Mucosa of rectum (tissue), 2 donors: ENCODE measurements around the gene UCHL1.
"Not testable (repeated sequence)": the region's sequence is repeated elsewhere in the genome, so short reads cannot be mapped to it uniquely, and the experiment has no call there.

ENCODE experiments used
- H3K27ac ChIP-seq, 2 donors: one replicate each; pipeline ENCODE4 v1.7.0; 2013; ENCODE audit warnings: inconsistent platforms in 2 of 2, low read depth in 2 of 2, low read length in 2 of 2
- H3K27me3 ChIP-seq, 2 donors: one replicate each; pipeline ENCODE4 v1.7.0; 2013; ENCODE audit warnings: low read length in 2 of 2; ENCODE audit not compliant: control insufficient read depth in 2 of 2, insufficient read depth in 2 of 2
- H3K36me3 ChIP-seq, 2 donors: one replicate each; pipeline ENCODE4 v1.7.0; 2013; ENCODE audit warnings: low read length in 2 of 2; ENCODE audit not compliant: control insufficient read depth in 2 of 2, insufficient read depth in 2 of 2
- H3K4me1 ChIP-seq, 2 donors: one replicate each; pipeline ENCODE4 v1.7.0; 2013; ENCODE audit warnings: low read length in 2 of 2, mild to moderate bottlenecking in 1 of 2; ENCODE audit not compliant: control insufficient read depth in 2 of 2, insufficient read depth in 2 of 2
- H3K4me3 ChIP-seq, 2 donors: one replicate each; pipeline ENCODE4 v1.7.0; 2013; ENCODE audit warnings: low read length in 2 of 2
- H3K9ac ChIP-seq, 2 donors: one replicate each; pipeline ENCODE4 v1.7.0; 2013; ENCODE audit warnings: low read length in 2 of 2, low read depth in 1 of 2, mild to moderate bottlenecking in 1 of 2
- H3K9me3 ChIP-seq, 2 donors: one replicate each; pipeline ENCODE4 v1.7.0; 2013; ENCODE audit warnings: low read length in 2 of 2; ENCODE audit not compliant: control insufficient read depth in 2 of 2
- donor health status: healthy.
- donor health status: Normal muscosa, but diverticular disease.

The UCHL1 gene

DNA sequence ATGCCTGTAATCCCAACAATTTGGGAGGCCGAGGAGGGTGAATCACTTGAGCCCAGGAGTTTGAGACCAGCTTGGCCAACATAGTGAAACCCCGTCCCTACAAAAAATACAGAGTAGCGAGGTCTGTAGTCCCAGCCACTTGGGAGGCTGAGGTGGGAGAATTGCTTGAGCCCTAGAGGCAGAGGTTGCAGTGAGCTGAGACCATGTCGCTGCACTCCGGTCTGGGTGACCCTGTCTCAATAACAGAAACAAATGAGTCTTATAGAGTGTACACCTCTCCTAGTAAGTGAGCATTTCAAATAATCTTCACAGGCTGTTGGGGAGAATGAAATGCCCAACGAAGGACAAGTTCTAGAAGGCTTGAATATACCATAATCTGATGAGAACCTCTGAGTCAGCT lies 5.5 kb downstream of the UCHL1 start:
- Histone ChIP-seq H3K9ac (no peak overlapping the region), H3K4me1 (peaks cover 0 to 6% of the 10 kb centered on the region in 2 donors), H3K27me3 (peaks cover 18% of the 10 kb centered on the region in 2 donors), H3K27ac (no peak overlapping the region), H3K36me3 (no peaks in the 10 kb centered on the region), H3K9me3 (no peaks in the 10 kb centered on the region), H3K4me3 (no peak overlapping the region)

DNA sequence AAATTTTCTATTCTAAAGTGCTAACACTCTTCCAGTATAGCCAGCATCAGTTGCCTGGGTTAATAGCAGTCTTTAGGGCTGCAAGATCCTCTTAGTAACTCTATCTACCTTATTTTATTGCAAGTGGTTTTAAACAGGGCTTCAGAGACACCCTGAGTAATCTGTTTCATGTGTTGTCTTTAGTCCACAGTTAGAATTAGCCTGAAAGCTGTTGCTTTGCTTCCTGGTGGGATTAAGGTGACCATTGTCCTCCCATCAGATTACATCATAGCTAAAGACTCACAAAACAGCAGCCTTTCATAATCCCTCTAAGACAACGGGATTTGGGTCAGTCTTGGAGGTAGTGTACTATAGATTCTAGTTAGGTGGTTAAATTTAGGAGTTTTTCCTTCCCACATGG lies 7.5 kb downstream of the UCHL1 start:
- peaks cover 4 to 6% of the 10 kb centered on the region in 2 donors for H3K27me3 ChIP-seq
- no peaks in the 10 kb centered on the region for H3K4me1 ChIP-seq
- no peaks in the 10 kb centered on the region for H3K36me3 ChIP-seq
- H3K4me3 ChIP-seq = no peak overlapping the region
- H3K9me3 ChIP-seq = no peaks in the 10 kb centered on the region
- H3K27ac ChIP-seq = no peak overlapping the region
- no peak overlapping the region for H3K9ac ChIP-seq

DNA sequence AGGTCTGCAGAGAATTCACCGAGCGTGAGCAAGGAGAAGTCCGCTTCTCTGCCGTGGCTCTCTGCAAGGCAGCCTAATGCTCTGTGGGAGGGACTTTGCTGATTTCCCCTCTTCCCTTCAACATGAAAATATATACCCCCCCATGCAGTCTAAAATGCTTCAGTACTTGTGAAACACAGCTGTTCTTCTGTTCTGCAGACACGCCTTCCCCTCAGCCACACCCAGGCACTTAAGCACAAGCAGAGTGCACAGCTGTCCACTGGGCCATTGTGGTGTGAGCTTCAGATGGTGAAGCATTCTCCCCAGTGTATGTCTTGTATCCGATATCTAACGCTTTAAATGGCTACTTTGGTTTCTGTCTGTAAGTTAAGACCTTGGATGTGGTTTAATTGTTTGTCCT lies 11.3 kb downstream of the UCHL1 start:
- peaks cover 0 to 4% of the 10 kb centered on the region in 2 donors for H3K27me3 ChIP-seq
- H3K9ac ChIP-seq = no peak overlapping the region
- no peaks in the 10 kb centered on the region for H3K4me1 ChIP-seq
- no peak overlapping the region for H3K4me3 ChIP-seq
- no peaks in the 10 kb centered on the region for H3K9me3 ChIP-seq
- H3K36me3 ChIP-seq = no peaks in the 10 kb centered on the region
- H3K27ac ChIP-seq = no peak overlapping the region

DNA sequence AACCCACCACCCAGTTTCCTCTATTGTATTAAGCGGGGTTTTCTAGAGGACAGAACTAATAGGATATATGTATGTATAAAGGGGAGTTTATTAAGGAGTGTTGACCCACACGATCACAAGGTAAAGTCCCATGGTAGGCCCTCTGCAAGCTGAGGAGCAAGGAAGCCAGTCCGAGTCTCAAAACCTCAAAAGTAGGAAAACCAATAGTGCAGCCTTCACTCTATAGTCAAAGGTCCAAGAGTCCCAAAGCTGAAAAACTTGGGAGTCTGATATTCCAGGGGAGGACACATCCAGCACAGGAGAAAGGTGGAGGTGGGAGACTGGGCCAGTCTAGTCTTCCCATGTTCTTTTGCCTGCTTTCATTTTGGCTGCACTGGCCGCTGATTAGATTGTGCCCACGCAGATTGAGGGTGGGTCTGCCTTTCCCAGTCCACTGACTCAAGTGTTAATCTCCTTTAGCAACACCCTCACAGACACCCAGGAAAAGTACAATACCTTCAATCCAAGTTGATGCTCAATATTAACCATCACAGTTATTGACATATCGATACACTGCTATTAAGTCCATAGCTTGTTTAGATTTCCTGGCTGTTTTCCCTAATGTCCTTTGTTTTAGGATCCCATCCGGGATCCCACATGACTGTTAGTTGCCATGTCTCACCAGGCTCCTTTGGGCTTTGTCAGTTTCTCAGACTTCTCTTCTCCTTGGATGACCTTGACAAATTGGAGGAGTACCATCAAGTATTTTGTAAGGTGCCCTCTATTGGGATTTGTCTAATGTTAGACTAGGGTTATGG lies 12.2 kb downstream of the UCHL1 start:
- Histone ChIP-seq H3K27me3 (no peaks in the 10 kb centered on the region), H3K4me1 (no peaks in the 10 kb centered on the region), H3K9me3 (no peaks in the 10 kb centered on the region)

DNA sequence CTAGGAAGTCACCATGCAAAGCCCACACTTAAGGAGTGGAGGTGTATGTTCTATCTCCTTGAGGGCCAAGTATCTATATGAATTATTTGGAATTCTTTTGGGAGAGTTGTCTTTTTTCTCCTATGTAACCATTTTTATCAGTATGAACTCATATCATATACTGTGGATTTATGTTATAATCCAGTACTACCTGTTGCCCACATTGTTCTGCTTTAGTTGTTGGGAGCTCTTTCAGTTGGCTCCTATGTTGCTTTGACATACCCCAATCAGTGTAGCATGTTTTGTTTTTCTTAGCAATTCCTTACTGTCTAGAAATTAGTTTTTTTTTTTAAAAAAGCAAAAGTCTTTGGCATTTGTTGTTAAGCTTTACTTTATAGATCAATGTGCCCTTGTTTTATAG lies 13.0 kb downstream of the UCHL1 start:
- H3K27me3 ChIP-seq = no peaks in the 10 kb centered on the region
- H3K27ac ChIP-seq = no peak overlapping the region
- H3K9ac ChIP-seq = no peak overlapping the region
- H3K9me3 ChIP-seq = no peaks in the 10 kb centered on the region
- no peaks in the 10 kb centered on the region for H3K36me3 ChIP-seq
- H3K4me1 ChIP-seq = no peaks in the 10 kb centered on the region
- H3K4me3 ChIP-seq = no peak overlapping the region

More for the DNA sequence above, 12.2 kb downstream of the UCHL1 start:
- Histone ChIP-seq H3K4me3 (no peak overlapping the region), H3K9ac (no peak overlapping the region), H3K27ac (no peak overlapping the region), H3K36me3 (no peaks in the 10 kb centered on the region)

GRCh38 chr4:41275931-41276330 lies 19.2 kb downstream of the UCHL1 start:
- H3K9ac ChIP-seq, H3K36me3 ChIP-seq, H3K27ac ChIP-seq, H3K27me3 ChIP-seq, H3K9me3 ChIP-seq, H3K4me3 ChIP-seq, H3K4me1 ChIP-seq: not testable (repeated sequence)

GRCh38 chr4:41280010-41280409 lies 23.3 kb downstream of the UCHL1 start:
- Histone ChIP-seq H3K4me1 (no peaks in the 10 kb centered on the region), H3K4me3 (no peak overlapping the region), H3K27me3 (peaks cover 0 to 3% of the 10 kb centered on the region in 2 donors), H3K36me3 (no peaks in the 10 kb centered on the region), H3K9ac (no peak overlapping the region), H3K27ac (no peak overlapping the region), H3K9me3 (no peaks in the 10 kb centered on the region)

- Histone ChIP-seq H3K36me3 (no peaks in the 10 kb centered on the region), H3K4me3 (no peak overlapping the region), H3K27ac (no peak overlapping the region), H3K9ac (no peak overlapping the region), H3K9me3 (no peaks in the 10 kb centered on the region), H3K27me3 (peaks cover 0 to 3% of the 10 kb centered on the region in 2 donors), H3K4me1 (no peaks in the 10 kb centered on the region)
These were observed 24.4 kb downstream of the UCHL1 start for GRCh38 chr4:41281038-41281634.

GRCh38 chr4:41282366-41282765 lies 25.6 kb downstream of the UCHL1 start:
- Histone ChIP-seq H3K27me3 (peaks cover 0 to 3% of the 10 kb centered on the region in 2 donors), H3K36me3 (no peaks in the 10 kb centered on the region), H3K4me3 (no peak overlapping the region), H3K27ac (no peak overlapping the region), H3K9me3 (no peaks in the 10 kb centered on the region), H3K4me1 (no peaks in the 10 kb centered on the region), H3K9ac (no peak overlapping the region)

GRCh38 chr4:41285202-41285863 lies 28.6 kb downstream of the UCHL1 start:
- Histone ChIP-seq H3K9ac (no peak overlapping the region), H3K4me1 (no peaks in the 10 kb centered on the region), H3K4me3 (no peak overlapping the region), H3K36me3 (no peaks in the 10 kb centered on the region), H3K27ac (no peak overlapping the region), H3K27me3 (no peaks in the 10 kb centered on the region), H3K9me3 (no peaks in the 10 kb centered on the region)
